Erythroblast (primary cell): ENCODE data around the gene SNRNP200.

Experiments
- GATA1 ChIP-seq: IDR thresholded peaks from 2 replicates; pipeline ENCODE4 v1.6.1; 2011; ENCODE audit warnings: low read depth, mild to moderate bottlenecking, control low read depth, low read length, moderate library complexity
- POLR2A ChIP-seq: IDR thresholded peaks from 2 replicates; pipeline ENCODE4 v1.6.1; 2011; ENCODE audit warnings: mild to moderate bottlenecking, low read length

DNA sequence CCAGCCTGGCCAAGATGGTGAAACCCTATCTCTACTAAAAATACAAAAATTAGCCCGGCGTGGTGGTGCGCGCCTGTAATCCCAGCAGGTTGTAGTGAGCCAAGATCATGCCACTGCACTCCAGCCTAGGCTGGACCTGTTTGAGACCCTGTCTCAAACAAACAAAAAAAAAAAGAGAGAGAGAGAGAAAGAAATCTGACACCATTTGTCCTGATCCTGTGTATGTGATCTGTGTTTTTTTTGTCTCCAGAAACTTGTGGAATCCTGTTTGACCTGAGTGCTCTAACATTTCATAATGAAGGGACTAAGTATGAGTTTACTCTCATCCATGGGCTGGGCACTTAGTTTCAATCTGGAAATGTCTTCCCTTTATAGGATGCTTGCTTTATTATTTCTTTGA is 13.4 kb upstream of the SNRNP200 start:
- TF ChIP-seq POLR2A (no peak), GATA1 (no peak)
